H9 (cell line): ENCODE measurements around the gene IFFO2. TPM values are rescaled to one million over a fixed set of nuclear protein-coding genes. Genes with fewer than 3 reads are reported as not detected.

ENCODE experiments used
- DNase-seq: peaks from one replicate; pipeline ENCODE4 v3.0.0-alpha.2; 2017
- H2AFZ ChIP-seq: one replicate; pipeline ENCODE4 v1.6.1; 2013; ENCODE audit warnings: mild to moderate bottlenecking, low read length, control low read depth, moderate library complexity
- H2AK5ac ChIP-seq: 2 replicates; pipeline ENCODE4 v1.6.1; 2013; ENCODE audit warnings: low read length, control low read depth, mixed read lengths; ENCODE audit not compliant: insufficient read length
- H2BK120ac ChIP-seq: one replicate; pipeline ENCODE4 v1.6.1; 2013; ENCODE audit warnings: low read depth, mild to moderate bottlenecking, low read length, control low read depth, inconsistent platforms; ENCODE audit not compliant: poor library complexity, severe bottlenecking
- H2BK12ac ChIP-seq: 2 replicates; pipeline ENCODE4 v1.6.1; 2013; ENCODE audit warnings: low read length, control low read depth, mixed read lengths, low read depth; ENCODE audit not compliant: insufficient read length
- H2BK15ac ChIP-seq: 2 replicates; pipeline ENCODE4 v1.6.1; 2013; ENCODE audit warnings: low read depth, low read length, control low read depth
- H2BK20ac ChIP-seq: one replicate; pipeline ENCODE4 v1.6.1; 2013; ENCODE audit warnings: low read depth, mild to moderate bottlenecking, low read length, control low read depth, inconsistent platforms; ENCODE audit not compliant: poor library complexity, severe bottlenecking
- H2BK5ac ChIP-seq: 2 replicates; pipeline ENCODE4 v1.6.1; 2013; ENCODE audit warnings: low read length, control low read depth, mixed read lengths; ENCODE audit not compliant: insufficient read length
- H3K14ac ChIP-seq: 2 replicates; pipeline ENCODE4 v1.6.1; 2013; ENCODE audit warnings: low read length, control low read depth; ENCODE audit not compliant: insufficient read depth
- H3K18ac ChIP-seq: 2 replicates; pipeline ENCODE4 v1.6.1; 2013; ENCODE audit warnings: low read depth, mild to moderate bottlenecking, mixed read lengths, low read length, control low read depth; ENCODE audit not compliant: insufficient read length
- H3K23ac ChIP-seq: 2 replicates; pipeline ENCODE4 v1.6.1; 2013; ENCODE audit warnings: low read length, control low read depth, mixed read lengths, low read depth; ENCODE audit not compliant: insufficient read length
- H3K23me2 ChIP-seq: 2 replicates; pipeline ENCODE4 v1.6.1; 2013; ENCODE audit warnings: low read depth, mild to moderate bottlenecking, mixed read lengths, low read length, control low read depth; ENCODE audit not compliant: insufficient read length, poor library complexity, severe bottlenecking
- H3K27ac ChIP-seq: 2 replicates; pipeline ENCODE4 v1.5.1; 2013; ENCODE audit warnings: low read length, control low read depth, mixed read lengths, low read depth; ENCODE audit not compliant: insufficient read length
- H3K27me3 ChIP-seq: 2 replicates; pipeline ENCODE4 v1.6.1; 2013; ENCODE audit warnings: low read length, control low read depth, inconsistent platforms; ENCODE audit not compliant: insufficient read depth
- H3K4ac ChIP-seq: 2 replicates; pipeline ENCODE4 v1.6.1; 2013; ENCODE audit warnings: low read depth, mild to moderate bottlenecking, control low read depth, inconsistent platforms, low read length, moderate library complexity
- H3K4me1 ChIP-seq: 2 replicates; pipeline ENCODE4 v1.6.1; 2013; ENCODE audit warnings: low read length, control low read depth, inconsistent platforms; ENCODE audit not compliant: insufficient read depth
- H3K4me2 ChIP-seq: 2 replicates; pipeline ENCODE4 v1.6.1; 2013; ENCODE audit warnings: low read length, control low read depth, mixed read lengths; ENCODE audit not compliant: insufficient read length, insufficient read depth
- H3K56ac ChIP-seq: 2 replicates; pipeline ENCODE4 v1.6.1; 2013; ENCODE audit warnings: low read depth, mild to moderate bottlenecking, mixed read lengths, low read length, control low read depth; ENCODE audit not compliant: insufficient read length
- H3K79me1 ChIP-seq: 2 replicates; pipeline ENCODE4 v1.6.1; 2013; ENCODE audit warnings: low read depth, mild to moderate bottlenecking, moderate library complexity, low read length, control low read depth, inconsistent platforms; ENCODE audit not compliant: insufficient read depth, poor library complexity, severe bottlenecking
- H3K79me2 ChIP-seq: 2 replicates; pipeline ENCODE4 v1.6.1; 2013; ENCODE audit warnings: low read length, control low read depth, inconsistent platforms; ENCODE audit not compliant: insufficient read depth
- H3K9ac ChIP-seq: 2 replicates; pipeline ENCODE4 v1.6.1; 2013; ENCODE audit warnings: low read length, control low read depth, mixed read lengths; ENCODE audit not compliant: insufficient read length; ENCODE audit errors: extremely low read depth
- H3K9me3 ChIP-seq: one replicate; pipeline ENCODE4 v1.6.1; 2013; ENCODE audit warnings: low read depth, low read length, inconsistent platforms; ENCODE audit not compliant: control insufficient read depth
- H3T11ph ChIP-seq: one replicate; pipeline ENCODE4 v1.6.1; 2013; ENCODE audit warnings: mild to moderate bottlenecking, low read length, control low read depth, inconsistent platforms
- H4K20me1 ChIP-seq: one replicate; pipeline ENCODE4 v1.6.1; 2013; ENCODE audit not compliant: control insufficient read depth, insufficient read length, insufficient read depth
- H4K5ac ChIP-seq: 2 replicates; pipeline ENCODE4 v1.6.1; 2013; ENCODE audit warnings: low read depth, mild to moderate bottlenecking, mixed read lengths, low read length, control low read depth; ENCODE audit not compliant: insufficient read length
- H4K8ac ChIP-seq: replicated peaks from 2 replicates; pipeline ENCODE4 v1.6.1; 2013; ENCODE audit warnings: low read length, control low read depth, mixed read lengths, low read depth; ENCODE audit not compliant: insufficient read length
- H4K91ac ChIP-seq: 2 replicates; pipeline ENCODE4 v1.6.1; 2013; ENCODE audit warnings: low read depth, mild to moderate bottlenecking, moderate library complexity, mixed read lengths, low read length, control low read depth; ENCODE audit not compliant: insufficient read length
- H3K27ac Mint-ChIP-seq, 3 experiments: 2 replicates in 2 of 3; 3 replicates in 1 of 3; pipeline ENCODE4 v1.8.0; 2020 to 2021; ENCODE audit warnings: mixed read lengths in 3 of 3, mild to moderate bottlenecking in 1 of 3, moderate library complexity in 1 of 3
- H3K27me3 Mint-ChIP-seq: 2 replicates; pipeline ENCODE4 v1.8.0; 2021; ENCODE audit warnings: low read depth, mild to moderate bottlenecking, moderate library complexity, mixed read lengths
- H3K36me3 Mint-ChIP-seq, 3 experiments: 2 replicates in 2 of 3; 3 replicates in 1 of 3; pipeline ENCODE4 v1.8.0; 2020 to 2021; ENCODE audit warnings: low read depth in 3 of 3, mixed read lengths in 3 of 3; ENCODE audit not compliant: insufficient read depth in 1 of 3
- H3K4me1 Mint-ChIP-seq, 2 experiments: 2 replicates each; pipeline ENCODE4 v1.8.0; 2020; ENCODE audit warnings: mixed read lengths in 2 of 2
- H3K4me3 Mint-ChIP-seq, 2 experiments: 2 replicates in 1 of 2; 3 replicates in 1 of 2; pipeline ENCODE4 v1.8.0; 2020 to 2021; ENCODE audit warnings: mild to moderate bottlenecking in 2 of 2, mixed read lengths in 2 of 2, moderate library complexity in 1 of 2
- H3K9me3 Mint-ChIP-seq, 2 experiments: 2 replicates in 1 of 2; 3 replicates in 1 of 2; pipeline ENCODE4 v1.8.0; 2020; ENCODE audit warnings: mild to moderate bottlenecking in 2 of 2, mixed read lengths in 2 of 2, moderate library complexity in 1 of 2
- CTCF ChIP-seq: fragments of 200-600 bp; sonication (generic); conservative IDR thresholded peaks from 3 replicates; pipeline ENCODE4 v1.8.0; 2021; ENCODE audit warnings: antibody characterized with exemption, mild to moderate bottlenecking
- WGBS: extraction: QIAGEN DNeasy Blood & Tissue Kit; methylation state at CpG from one replicate; pipeline ENCODE4 v1.1.7; 2013; ENCODE audit warnings: missing lambda C conversion rate, low lambda C conversion rate, mixed read lengths; ENCODE audit not compliant: insufficient read length; ENCODE audit errors: extremely low coverage; 5-methylcytosine and 5-hydroxymethylcytosine counted together
- total RNA-seq: library from RNA; stranded (reverse); gene quantifications from 2 replicates; pipeline ENCODE4 v1.2.1, GENCODE V29; 2021

IFFO2 gene
- total RNA-seq, 1 experiment from 2014 or later: 3.6 TPM

GRCh38 chr1:18943914-18944572 is 12.4 kb downstream of the IFFO2 start:
- Mint-ChIP-seq H3K27me3 (no peaks in the 10 kb centered on the region; the same call in 1 of the 2 replicates), H3K4me1 (peaks cover 47 to 59% of the 10 kb centered on the region in 2 experiments), H3K4me3 (no peak overlapping the region; a peak in 1 of 5 replicates), H3K9me3 (no peaks in the 10 kb centered on the region; a peak in 1 of 5 replicates), H3K27ac (no peak overlapping the region; a peak in 1 of 7 replicates), H3K36me3 (no peaks in the 10 kb centered on the region; a peak in 1 of 7 replicates)
- Histone ChIP-seq H4K20me1 (no peaks in the 10 kb centered on the region), H2AFZ (no peak overlapping the region), H2BK120ac (no peak overlapping the region), H4K5ac (no peak overlapping the region), H3K9ac (no peak overlapping the region), H3K23ac (no peak overlapping the region), H3K18ac (no peak overlapping the region), H3K23me2 (no peaks in the 10 kb centered on the region), H2BK5ac (no peak overlapping the region), H3K27ac (no peak overlapping the region), H3K4me2 (no peak overlapping the region), H3K79me2 (no peaks in the 10 kb centered on the region), H2BK12ac (no peak overlapping the region), H3K79me1 (no peaks in the 10 kb centered on the region), H4K8ac (no peak overlapping the region), H2BK20ac (no peak overlapping the region), H2AK5ac (no peak overlapping the region), H3K4me1 (peaks cover 5% of the 10 kb centered on the region; the same call in 1 of the 2 replicates), H3T11ph (no peak overlapping the region), H3K4ac (no peak overlapping the region), H2BK15ac (no peak overlapping the region), H3K56ac (no peak overlapping the region), H3K14ac (no peak overlapping the region), H3K27me3 (no peaks in the 10 kb centered on the region), H4K91ac (no peak overlapping the region), H3K9me3 (no peaks in the 10 kb centered on the region)
- no peak for DNase-seq
- TF ChIP-seq CTCF: no peak
- no CpG with 5 or more reads among the region's 9 CpGs for WGBS
